Kidney capillary endothelial cell (primary cell): ENCODE data around the gene CDKN2B.

ENCODE experiments used
- DNase-seq: peaks from one replicate; pipeline ENCODE4 v3.0.0-alpha.2; 2018; ENCODE audit warnings: low spot score

The CDKN2B gene

DNA sequence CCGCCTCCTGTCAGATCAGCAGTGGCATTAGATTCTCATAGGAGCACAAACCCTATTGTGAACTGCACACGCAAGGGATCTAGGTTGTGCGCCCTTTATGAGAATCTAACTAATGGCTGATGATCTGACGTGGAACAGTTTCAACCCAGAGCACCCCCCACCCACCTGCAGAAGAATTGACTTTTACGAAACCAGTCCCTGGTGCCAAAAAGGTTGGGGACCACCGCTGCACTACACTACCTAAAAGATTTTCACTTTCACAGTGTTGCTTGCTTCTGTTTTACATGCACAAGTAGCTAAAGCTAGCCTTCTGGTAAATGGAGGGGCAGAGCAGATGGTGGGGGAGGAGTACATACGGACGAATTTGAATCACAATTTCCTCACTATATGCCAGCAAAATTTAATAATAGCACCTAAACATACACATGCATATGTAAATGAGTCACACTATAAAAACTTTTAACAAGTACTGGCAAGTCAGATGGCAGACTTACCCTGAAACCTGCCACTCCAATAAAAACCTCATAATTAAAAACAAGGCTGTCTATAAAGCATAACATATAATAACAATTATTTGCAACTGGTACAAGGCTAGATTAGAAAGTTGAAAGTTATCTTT is 24.0 kb upstream of the CDKN2B start:
- no peak for DNase-seq

DNA sequence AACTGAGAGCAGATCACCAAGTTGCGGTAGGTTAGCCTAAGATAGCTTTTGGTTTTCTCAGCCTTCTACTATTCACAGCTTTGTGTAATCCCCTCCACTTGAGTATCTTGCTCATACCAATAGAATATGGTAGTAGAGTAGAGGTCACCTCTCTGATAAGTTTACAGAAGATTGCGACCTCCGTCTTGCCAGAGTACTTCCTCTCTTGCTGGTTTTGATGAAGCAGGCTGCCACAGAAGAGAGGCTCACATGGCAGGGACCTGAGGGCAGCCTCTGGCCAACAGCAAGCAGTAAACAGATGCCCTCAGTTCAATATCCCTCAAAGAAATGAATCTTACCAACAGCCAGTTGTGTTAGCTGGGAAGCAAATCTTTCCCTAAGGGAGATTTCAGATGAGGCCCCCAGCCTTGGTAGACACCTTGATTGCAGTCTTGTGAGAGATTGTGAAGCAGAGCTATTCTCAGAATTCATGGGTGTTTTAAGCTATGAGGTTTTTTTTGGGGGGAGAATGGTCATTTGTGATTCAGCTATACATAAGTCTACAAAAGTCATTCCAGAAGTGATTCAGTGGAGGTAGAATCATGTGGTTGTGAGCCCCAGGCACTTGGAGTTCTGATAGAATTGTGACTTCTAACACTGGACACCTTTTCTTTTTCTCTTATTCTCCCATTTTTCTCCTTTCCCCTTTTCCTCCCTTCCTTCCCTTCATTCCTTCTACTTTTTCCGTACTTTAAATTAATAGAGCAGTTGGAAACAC is 22.7 kb upstream of the CDKN2B start:
- no peak for DNase-seq

DNA sequence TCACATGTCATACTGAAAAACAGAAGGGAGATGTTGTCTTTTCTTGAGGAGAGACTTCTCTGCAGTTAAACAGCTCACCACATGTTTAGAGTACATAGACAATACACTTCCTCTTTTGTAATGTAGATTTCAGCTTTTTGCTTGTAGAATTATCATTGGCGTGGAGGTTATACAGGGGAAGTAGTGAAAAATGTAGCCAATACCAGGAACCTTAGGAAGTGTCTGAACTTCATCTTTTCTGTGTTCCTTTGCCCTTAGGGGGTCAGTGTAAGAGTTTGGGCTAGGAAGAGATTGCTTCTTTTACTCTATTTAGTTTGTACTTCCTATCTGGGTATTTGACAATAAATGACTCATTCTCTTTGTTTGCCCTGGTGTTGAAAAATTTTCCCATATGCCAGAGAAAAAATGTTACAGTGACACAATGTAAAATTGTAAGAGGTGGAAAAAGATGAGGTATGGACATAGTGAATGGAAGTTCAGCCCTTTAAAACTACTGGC is 21.0 kb upstream of the CDKN2B start:
- DNase-seq = no peak

DNA sequence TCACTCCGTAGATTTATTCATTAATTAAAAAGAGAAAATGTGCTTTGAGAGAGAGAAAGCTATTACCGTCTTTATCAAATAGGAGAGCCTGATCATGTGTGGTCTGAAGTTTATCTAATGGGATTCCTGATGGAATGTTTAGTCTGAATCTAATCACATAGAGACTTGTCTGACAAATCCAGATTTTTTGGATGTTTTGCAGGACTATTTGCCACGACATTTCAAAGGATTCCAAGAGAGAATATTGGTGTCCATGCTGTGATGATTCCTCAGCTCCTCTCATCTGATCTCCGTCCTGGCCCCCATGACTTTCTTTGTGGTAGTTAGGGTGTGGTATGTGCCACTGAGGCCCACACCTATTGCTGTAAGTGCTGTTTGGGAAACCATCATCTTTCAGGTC is 20.1 kb upstream of the CDKN2B start:
- DNase-seq = no peak

DNA sequence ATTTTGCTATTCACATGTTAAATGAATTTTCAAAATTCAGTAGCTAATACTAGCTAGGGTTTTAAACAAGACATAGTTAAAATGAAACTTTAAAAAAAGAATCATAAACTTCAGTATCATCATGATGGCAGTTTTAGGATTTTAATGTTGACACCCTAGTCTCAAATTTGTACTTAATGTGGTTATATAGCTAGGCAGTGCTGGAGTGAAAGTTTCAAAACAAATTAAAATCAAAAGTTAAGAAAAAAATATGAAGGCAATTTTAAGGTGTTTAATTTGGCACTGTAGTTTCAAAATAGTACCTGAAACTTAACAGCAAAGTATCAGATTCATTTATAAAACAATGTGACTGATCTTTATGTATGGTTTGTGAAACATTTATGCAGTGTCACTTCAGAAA is 19.3 kb upstream of the CDKN2B start:
- no peak for DNase-seq

DNA sequence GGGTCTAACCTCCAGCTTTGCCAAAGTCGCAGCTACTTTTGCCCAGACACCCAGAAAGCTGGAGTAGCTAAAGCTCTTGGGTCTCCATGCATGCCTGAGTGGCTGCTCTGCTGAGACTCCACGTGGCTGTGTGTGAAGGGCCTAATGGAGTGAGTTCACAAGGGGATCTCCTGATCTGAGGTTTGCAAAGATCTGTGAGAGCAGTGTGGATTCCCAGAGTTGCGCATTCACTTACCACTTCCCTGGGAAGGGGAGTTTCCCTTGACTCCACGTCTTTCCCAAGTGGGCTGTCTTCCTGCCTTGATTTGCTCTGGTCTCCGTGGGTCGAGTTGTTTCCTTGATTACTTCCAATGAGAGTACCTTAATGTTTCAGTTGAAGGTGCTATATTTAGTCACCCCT is 17.6 kb upstream of the CDKN2B start:
- no peak for DNase-seq

DNA sequence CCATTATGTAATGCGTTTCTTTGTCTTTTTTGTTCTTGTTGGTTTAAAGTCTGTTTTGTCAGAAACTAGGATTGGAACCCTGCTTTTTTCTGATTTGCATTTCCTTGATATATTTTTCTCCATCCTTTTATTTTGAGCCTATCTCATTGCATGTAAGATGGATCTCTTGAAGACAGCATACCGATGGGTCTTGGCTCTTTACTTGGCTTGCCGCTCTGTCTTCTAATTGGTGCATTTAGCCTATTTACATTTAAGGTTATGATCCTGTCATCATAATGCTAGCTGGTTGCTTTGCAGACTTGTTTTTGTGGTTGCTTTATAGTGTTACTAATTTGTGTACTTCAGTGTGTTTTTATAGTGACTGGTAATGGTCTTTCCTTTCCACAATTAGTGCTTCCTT is 13.3 kb upstream of the CDKN2B start:
- DNase-seq = no peak

DNA sequence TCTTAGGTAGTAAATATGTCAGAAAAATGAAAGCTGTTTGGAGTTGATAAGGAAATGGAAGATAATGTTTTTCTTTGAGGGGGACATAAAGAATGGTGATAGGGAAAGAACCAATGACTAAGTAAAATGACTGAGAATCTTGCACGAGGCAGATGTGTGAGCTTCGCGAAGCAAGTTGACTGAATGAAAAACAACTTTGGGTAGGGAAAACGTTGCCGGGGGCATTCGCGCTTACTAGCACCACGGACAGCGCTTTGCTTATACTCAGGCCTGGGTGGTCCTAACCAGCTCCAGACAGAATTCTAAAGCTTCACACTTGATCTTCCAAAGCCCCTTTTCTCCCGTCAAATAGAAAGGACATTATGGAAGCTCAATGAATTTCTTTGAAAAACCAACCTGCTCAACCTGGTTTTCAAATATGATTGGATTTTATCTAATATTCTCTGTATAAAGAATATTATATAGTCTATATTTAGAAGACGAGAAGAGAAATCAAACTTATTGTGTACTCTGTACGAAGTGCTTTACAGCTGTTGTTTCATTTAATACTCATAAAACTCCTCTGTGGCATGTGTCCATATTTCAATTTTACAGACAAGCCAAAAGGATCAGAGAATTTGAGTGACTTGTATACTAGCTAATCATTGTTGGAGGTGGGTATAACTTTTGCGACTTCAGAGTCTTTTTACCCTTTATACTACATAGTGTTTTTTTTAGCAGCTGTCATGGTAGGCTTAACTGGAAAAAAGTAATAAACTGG is 1.9 kb upstream of the CDKN2B start:
- DNase-seq = no peak

DNA sequence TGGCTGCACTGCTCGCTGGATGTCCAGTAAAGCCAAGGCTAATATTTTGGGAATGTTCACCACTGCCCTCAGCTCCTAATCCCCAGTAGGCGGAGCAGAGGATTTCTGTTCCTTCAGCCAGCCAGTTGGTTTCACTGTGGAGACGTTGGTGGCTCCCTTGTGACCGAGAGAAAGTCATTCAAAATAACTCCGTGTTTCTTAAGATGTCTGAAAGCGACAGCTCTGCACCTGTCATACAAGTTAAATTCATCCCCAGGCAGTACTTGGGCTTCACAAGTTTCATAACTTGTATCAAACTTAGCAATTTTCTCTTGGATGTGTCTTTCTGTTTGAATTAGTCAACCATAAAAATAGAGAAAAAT is 382 bp upstream of the CDKN2B start:
- no peak for DNase-seq

DNA sequence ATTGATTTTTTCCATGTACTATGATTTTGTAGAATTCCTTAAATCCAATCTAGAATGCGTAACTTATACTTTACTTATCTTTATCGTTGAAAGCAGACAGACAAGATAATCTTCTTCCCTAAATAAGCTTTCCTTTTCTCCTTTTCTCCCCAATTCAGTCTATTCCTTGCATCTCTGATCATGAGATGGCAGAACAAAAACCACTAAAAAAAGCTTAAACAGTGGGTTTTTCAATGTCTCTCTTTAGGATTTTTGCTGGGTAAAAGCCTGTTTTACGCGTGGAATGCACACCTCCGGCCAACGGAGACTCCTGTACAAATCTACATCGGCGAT is 755 bp downstream of the CDKN2B start:
- DNase-seq = no peak

DNA sequence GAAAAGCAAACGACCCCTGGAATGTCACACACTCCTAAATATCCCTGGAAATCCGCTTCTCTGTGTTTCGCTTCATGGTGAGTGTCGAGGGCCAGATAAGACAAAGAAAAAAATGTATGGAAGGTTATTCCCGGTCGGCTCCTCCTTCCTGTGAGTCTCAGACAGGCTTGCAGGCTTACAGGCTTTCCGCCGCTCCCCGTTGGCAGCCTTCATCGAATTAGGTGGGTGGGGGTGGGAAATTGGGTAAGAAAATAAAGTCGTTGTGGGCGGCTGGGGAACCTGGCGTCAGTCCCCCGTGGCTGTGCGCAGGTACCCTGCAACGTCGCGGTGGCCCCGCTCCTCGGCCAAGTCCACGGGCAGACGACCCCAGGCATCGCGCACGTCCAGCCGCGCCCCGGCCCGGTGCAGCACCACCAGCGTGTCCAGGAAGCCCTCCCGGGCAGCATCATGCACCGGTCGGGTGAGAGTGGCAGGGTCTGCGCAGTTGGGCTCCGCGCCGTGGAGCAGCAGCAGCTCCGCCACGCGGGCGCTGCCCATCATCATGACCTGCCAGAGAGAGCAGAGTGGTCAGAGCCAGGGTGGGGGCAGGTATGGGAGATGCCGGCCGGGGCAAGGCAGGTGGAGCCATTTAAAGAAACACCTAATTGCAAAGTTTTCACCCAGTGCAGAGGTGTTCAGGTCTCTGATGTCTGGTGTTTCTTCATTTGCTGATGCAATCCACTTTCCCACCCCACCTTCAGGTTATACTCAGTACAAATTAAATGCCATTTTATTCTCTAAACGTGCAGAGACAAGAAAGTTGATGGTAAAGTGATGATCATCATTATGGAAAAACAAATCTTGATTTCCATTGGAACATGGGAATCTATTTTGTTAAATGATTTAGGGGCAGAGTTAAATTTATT is 3.2 kb downstream of the CDKN2B start:
- DNase-seq = no peak

DNA sequence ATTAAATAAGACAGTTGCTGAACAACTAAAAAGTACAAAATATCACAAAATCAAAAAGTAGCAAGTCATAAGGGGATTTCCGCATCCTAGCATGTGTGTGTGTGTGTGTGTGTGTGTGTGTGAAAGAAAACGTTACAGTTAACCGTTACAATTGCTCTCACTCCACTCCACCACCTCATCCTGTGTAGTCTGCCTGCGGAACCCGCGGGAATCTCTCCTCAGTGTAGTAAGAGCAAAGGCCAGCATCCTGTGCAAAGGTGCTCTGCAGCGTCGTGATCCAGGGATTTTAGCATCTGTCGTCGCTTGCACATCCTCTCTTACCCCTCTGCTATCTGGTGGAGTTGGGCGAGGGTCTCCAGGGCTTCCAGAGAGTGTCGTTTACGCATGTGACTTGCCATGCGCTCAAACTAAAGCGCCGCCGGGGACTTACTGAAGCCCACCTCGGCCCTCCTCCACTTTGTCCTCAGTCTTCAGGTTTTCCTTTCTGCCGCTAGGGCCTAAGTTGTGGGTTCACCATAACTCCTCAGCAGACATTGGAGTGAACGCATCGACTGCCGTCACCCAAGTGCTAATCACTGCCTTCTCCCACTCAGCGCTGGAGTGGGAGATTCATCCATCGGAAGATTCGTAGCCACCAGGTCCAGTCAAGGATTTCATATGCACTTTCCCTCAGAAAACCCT is 3.9 kb downstream of the CDKN2B start:
- DNase-seq = no peak

DNA sequence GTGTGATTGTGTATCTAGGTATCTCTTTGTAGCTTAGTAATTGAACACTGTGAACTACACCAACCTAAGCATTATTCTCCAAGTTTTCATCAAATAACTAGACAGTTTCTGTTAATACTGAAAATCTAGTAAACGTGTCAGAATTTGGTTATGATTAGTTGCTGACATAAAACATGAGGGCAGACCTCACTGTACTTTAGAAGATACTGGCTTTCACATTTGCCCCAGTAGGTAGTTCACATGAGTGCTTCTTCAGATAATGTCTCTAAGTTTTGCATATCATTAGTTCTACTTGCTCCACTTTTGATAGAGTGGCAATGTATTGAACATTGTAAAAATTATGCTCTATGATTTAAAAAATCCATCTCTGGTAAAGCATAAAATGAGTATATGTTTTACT is 7.1 kb downstream of the CDKN2B start:
- no peak for DNase-seq

DNA sequence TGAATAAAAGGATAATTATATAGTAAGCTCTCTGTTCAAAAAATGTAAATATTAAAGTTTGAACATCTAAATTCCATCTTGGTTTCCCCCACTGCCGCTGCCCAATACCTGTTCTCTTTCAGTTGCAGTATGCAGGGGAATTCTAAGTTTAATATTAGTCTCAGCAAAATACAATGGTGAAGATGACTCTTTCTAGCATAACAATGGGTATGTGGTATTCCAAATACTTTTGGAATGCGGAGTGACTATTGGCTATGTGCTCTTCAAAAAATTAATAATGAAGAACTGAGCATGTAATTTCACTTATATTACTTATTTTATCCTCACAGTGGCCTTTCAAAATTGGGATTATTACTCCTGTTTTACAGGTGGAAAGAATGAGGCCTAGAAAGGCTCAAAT is 11.1 kb downstream of the CDKN2B start:
- DNase-seq = no peak

DNA sequence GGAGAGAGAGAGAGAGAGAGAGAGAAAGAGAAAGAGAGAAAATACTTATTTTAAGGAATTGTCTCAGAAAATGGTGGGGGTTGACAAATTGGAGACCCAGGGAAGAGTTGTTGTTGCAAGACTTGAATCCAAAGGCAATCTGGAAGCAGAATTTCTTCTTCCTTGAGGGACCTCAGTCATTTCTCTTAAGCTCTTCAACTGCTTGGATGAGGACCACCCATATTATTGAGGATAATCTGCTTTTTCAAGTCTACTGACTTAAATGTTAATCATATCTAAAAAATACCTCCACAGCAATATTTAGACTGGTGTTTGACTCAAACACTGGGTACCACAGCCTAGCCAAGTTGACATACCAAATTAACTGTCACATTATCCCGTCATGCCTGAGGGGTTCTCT is 11.6 kb downstream of the CDKN2B start:
- DNase-seq = no peak

DNA sequence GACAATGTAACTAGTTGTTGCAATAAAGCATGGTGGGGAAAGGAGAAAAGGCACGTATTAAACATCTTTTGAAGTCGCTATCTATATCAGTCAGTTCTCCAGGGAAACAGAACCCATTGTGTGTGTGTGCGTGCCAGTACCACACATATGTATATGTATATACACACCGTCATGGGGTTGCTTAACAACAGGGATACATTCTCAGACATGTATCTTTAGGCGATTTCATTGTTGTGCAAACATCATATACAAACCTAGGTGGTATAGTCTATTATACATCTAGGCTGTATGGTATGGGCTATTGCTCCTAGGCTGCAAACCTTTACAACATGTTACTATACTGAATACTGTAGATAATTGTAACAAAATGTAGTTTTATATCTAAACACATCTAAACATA is 12.2 kb downstream of the CDKN2B start:
- DNase-seq = no peak

DNA sequence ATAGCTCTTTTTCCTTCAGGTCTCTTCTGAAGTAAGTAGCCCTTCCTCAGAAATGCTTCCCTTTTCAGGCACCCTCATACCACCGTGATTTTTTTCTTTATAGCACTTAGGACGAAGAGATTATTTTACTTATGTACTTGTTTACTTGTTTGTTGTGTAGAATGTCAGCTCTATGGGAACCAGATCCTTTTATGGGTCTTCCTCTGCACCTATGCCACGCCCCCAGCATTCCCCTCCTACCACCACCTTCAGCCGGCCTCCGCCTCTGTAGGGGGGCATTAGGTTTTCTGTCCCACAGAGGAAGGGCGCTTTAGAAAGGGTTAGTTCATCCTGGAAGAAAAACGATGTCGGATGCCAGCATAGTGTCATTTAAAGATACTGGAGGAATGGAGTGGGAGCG is 12.7 kb downstream of the CDKN2B start:
- DNase-seq = no peak

DNA sequence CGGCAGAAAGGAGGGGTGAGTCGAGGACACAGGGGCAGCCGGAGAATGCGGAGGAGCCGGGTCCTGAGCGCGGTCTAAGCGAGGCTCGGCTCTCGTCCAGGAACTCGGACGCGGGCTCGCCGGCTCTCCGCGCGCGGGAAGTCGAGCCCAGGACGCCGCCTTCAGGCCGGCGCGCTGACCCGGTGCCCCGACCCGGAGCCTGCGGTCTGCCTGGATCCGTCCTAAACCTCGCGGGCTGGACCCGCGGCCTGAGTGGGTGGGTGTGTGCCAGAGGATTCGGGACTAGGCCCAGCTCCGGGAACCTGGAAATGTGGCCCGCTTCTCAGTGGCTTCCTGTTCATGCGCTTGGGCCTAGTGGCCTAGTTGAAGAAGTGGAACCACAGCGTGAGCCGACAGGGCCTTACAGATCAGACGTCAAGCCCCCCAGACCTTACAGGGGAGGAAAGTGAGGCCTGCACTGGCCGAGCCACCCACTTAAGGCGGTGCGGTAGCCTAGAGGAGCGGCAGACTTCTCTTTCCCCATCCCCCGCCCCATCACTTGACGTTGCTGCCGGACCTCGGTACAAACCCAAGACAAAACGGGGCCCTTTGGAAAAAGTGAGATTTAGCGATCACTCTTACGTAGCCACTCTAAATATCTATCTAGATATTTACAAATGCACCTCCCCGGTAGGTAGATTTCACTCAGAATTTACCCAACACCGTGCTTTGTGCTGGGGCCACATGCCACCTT is 13.3 kb downstream of the CDKN2B start:
- DNase-seq = no peak

DNA sequence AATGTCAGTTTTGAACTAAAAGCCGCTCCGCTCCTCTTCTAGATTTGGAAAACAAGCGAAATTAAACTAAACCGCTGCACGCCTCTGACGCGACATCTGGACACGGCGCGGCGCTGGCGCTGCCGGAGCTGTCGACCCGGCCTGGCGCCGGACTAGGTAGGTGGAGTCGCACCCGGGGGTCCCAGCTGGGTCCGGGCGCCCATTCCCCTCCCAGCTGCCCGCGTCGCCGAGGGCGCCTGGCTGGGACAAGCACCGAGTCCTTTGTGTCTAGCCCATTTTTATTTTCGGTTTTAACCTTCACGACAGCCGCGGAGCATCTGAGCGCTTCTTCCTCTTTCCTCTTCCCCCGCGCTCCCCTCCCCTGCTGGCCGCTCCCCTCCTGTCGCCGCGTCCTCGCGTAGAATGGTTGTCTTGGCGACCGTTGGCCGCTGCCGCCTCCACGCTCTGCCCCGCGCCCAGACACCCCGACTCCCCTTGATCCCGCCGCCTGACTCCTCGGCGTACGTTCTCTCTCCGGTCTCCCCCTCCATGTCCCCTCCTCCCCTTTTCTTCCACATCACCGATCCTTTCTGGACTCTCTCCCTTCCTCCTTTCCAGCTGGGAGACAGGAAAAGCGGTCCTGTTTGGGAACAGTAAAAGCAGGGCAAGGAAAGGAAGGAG is 14.0 kb downstream of the CDKN2B start:
- no peak for DNase-seq

DNA sequence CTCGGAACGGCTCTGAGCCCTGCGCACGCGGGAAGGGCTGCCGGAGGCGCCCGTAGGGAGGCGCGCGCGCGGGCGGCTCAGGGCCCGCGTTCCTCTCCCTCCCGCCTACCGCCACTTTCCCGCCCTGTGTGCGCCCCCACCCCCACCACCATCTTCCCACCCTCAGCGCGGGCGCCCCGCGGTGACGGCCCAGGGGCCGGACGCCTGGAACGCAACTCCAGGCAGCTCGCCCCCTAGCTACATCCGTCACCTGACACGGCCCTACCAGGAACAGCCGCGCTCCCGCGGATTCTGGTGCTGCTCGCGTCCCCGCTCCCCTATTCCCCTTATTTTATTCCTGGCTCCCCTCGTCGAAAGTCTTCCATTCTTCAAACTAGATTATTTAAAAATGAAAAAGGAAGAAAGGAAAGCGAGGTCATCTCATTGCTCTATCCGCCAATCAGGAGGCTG is 14.5 kb downstream of the CDKN2B start, which contains the start of gene CDKN2B-AS1:
CDKN2B-AS1 (plus strand) TSS at position 236 of the 450 bp plus-strand sequence.
- DNase-seq = no peak
